Uterus (tissue), 2 donors: ENCODE data around the gene UBE2U.

Experiments
- CTCF ChIP-seq, 4 experiments: fragments of 200-600 bp in 2 of 4; fragments of 450-650 bp in 2 of 4; sonication (generic) in 2 of 4; IDR thresholded peaks; one replicate each; pipeline ENCODE4 v1.5.1; 2016 to 2019; ENCODE audit warnings: antibody characterized with exemption in 4 of 4, mild to moderate bottlenecking in 2 of 4, moderate library complexity in 1 of 4
- POLR2A ChIP-seq, 2 donors: fragments of 450-650 bp; IDR thresholded peaks; one replicate each; pipeline ENCODE4 v1.6.1; 2016; ENCODE audit warnings: antibody characterized with exemption in 2 of 2, mild to moderate bottlenecking in 1 of 2, moderate library complexity in 1 of 2

GRCh38 chr1:64246294-64246917, 43.0 kb downstream of the UBE2U start:
- TF ChIP-seq CTCF (IDR thresholded peaks at IDR 0.05) (peak; percentile 72 to 80 (median 76)), POLR2A (IDR thresholded peaks at IDR 0.05) (no peak)
